CD4-positive, alpha-beta T cell (primary cell): ENCODE measurements around the gene OR8B4. TPM values are rescaled to one million over a fixed set of nuclear protein-coding genes. Genes with fewer than 3 reads are reported as not detected.

Experiments used
- ATAC-seq: fragments of 200-7000 bp; cut with Tn5 transposase; one replicate; pipeline ENCODE4 v1.10.0; 2022; ENCODE audit warnings: mild to moderate bottlenecking; ENCODE audit not compliant: poor library complexity
- CTCF ChIA-PET: fragments of 350-600 bp; sonication (Branson Sonifier 250); formaldehyde crosslinking; loops from one replicate; lab custom pipeline; 2021; ENCODE audit warnings: antibody characterized with exemption, inconsistent platforms; lab: Charles Lee
- POLR2A ChIA-PET: fragments of 350-600 bp; sonication (Branson Sonifier 250); formaldehyde crosslinking; loops from one replicate; lab custom pipeline; 2021; ENCODE audit warnings: antibody characterized with exemption, inconsistent platforms; lab: Charles Lee
- DNase-seq, 14 experiments: peaks; one replicate each; pipeline ENCODE4 v3.0.0-alpha.2; 2013 to 2020; ENCODE audit warnings: mixed read lengths in 2 of 14
- H3K27ac ChIP-seq, 2 donors: one replicate each; pipeline versions ENCODE4 v1.5.1 to v1.7.0; 2013; ENCODE audit warnings: low read length in 2 of 2, low read depth in 1 of 2, mild to moderate bottlenecking in 1 of 2
- H3K27me3 ChIP-seq, 2 experiments: 1 replicate in 1 of 2; 2 replicates in 1 of 2; pipeline versions ENCODE4 v1.6.1 to v1.7.0; 2013; ENCODE audit warnings: low read length in 2 of 2, control low read depth in 1 of 2, mild to moderate bottlenecking in 1 of 2, moderate library complexity in 1 of 2; ENCODE audit not compliant: insufficient read depth in 2 of 2, control insufficient read depth in 1 of 2
- H3K36me3 ChIP-seq: one replicate; pipeline ENCODE4 v1.6.1; 2013; ENCODE audit warnings: low read length, control low read depth; ENCODE audit not compliant: insufficient read depth
- H3K4me1 ChIP-seq: one replicate; pipeline ENCODE4 v1.6.1; 2013; ENCODE audit warnings: low read length, control low read depth; ENCODE audit not compliant: insufficient read depth
- H3K4me3 ChIP-seq: one replicate; pipeline ENCODE4 v1.5.1; 2013; ENCODE audit warnings: mild to moderate bottlenecking, low read length, moderate library complexity
- H3K9me3 ChIP-seq, 2 experiments: 1 replicate in 1 of 2; 2 replicates in 1 of 2; pipeline versions ENCODE4 v1.6.1 to v1.7.0; 2013; ENCODE audit warnings: low read length in 2 of 2, mild to moderate bottlenecking in 2 of 2, control low read depth in 1 of 2, moderate library complexity in 1 of 2; ENCODE audit not compliant: control insufficient read depth in 1 of 2, insufficient read depth in 1 of 2
- H3K27ac Mint-ChIP-seq: one replicate; pipeline ENCODE4 v1.8.0; 2020; ENCODE audit warnings: mixed read lengths
- H3K27me3 Mint-ChIP-seq: one replicate; pipeline ENCODE4 v1.8.0; 2021; ENCODE audit warnings: mixed read lengths
- H3K36me3 Mint-ChIP-seq: one replicate; pipeline ENCODE4 v1.8.0; 2021; ENCODE audit warnings: low read depth, mixed read lengths
- H3K4me1 Mint-ChIP-seq: one replicate; pipeline ENCODE4 v1.8.0; 2021; ENCODE audit warnings: low read depth, mixed read lengths
- H3K4me3 Mint-ChIP-seq: one replicate; pipeline ENCODE4 v1.8.0; 2020; ENCODE audit warnings: mild to moderate bottlenecking, mixed read lengths
- H3K9me3 Mint-ChIP-seq: one replicate; pipeline ENCODE4 v1.8.0; 2020; ENCODE audit warnings: mixed read lengths
- CTCF ChIP-seq: fragments of 200-600 bp; IDR thresholded peaks from one replicate; pipeline ENCODE4 v1.8.0; 2022; ENCODE audit warnings: antibody characterized with exemption, mild to moderate bottlenecking
- intact Hi-C, 2 experiments: fragments of 100-400 bp; cut with DNase I in 1 of 2; cut with micrococcal nuclease in 1 of 2; formaldehyde crosslinking; loops; one replicate each; pipeline versions ENCODE4 v1.15.1 to v1.9.0; 2023 to 2025; cut with DNase I, micrococcal nuclease
- total RNA-seq, 174 experiments: library from RNA in 2 of 174; stranded (reverse) in 2 of 174; gene quantifications; one replicate each; pipeline ENCODE4 v1.2.3 and lab custom pipeline; 2021 to 2026

OR8B4 gene
- total RNA-seq, 2 experiments from 2014 or later, result not detected

- no peaks in the 10 kb centered on the region for H3K36me3 ChIP-seq
- H3K27me3 ChIP-seq, result no peaks in the 10 kb centered on the region
- H3K4me1 ChIP-seq, result no peaks in the 10 kb centered on the region
- H3K27ac ChIP-seq, result no peak overlapping the region
- DNase-seq, result no peak
- intact Hi-C loops, result no loop called here
- Mint-ChIP-seq H3K36me3 (no peaks in the 10 kb centered on the region), H3K27me3 (peaks cover 29% of the 10 kb centered on the region), H3K27ac (no peak overlapping the region), H3K4me3 (no peak overlapping the region), H3K4me1 (no peaks in the 10 kb centered on the region), H3K9me3 (peaks cover 4% of the 10 kb centered on the region)
- ChIA-PET CTCF (no interaction called here), POLR2A (no interaction called here)
- no peak overlapping the region for H3K4me3 ChIP-seq
- H3K9me3 ChIP-seq, result peaks cover 0 to 4% of the 10 kb centered on the region in 2 experiments
- no peak for ATAC-seq
- no peak for TF ChIP-seq CTCF
Measured at GRCh38 chr11:124441081-124441480, 16.4 kb upstream of the OR8B4 start.

- POLR2A ChIA-PET, result no interaction called here
- no peak overlapping the region for H3K4me3 Mint-ChIP-seq
- no peaks in the 10 kb centered on the region for H3K4me1 Mint-ChIP-seq
- H3K36me3 Mint-ChIP-seq, result no peaks in the 10 kb centered on the region
- Histone ChIP-seq H3K4me1 (no peaks in the 10 kb centered on the region), H3K27ac (no peak overlapping the region), H3K4me3 (no peak overlapping the region), H3K27me3 (no peaks in the 10 kb centered on the region), H3K36me3 (no peaks in the 10 kb centered on the region), H3K9me3 (peaks cover 0 to 4% of the 10 kb centered on the region in 2 experiments)
- no peak for ATAC-seq
- DNase-seq, result no peak
- intact Hi-C loops, result no loop called here
- H3K9me3 Mint-ChIP-seq, result peaks cover 4% of the 10 kb centered on the region
- no peak overlapping the region for H3K27ac Mint-ChIP-seq
- no peak for TF ChIP-seq CTCF
- peaks cover 34% of the 10 kb centered on the region for H3K27me3 Mint-ChIP-seq
- CTCF ChIA-PET, result no interaction called here
Measured at GRCh38 chr11:124440608-124441007, 15.9 kb upstream of the OR8B4 start.

DNA sequence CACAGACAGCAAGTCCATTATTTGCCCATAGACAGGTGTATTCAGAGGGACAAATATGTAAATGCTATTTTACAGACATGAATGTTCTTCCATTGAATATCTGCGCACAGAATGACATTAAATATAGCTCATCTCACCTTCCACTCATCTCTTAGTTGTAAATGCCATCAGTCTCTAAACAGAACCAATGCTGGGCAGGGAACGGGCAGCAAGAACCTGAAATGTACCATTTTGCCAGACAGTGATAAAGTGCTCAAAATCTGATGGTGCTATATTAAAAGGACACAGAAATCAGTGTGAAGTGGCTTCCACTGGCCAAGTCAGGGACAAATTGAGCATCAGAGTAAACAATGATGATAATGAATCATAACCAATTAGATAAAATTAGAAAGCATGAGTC is 10.0 kb upstream of the OR8B4 start:
- Mint-ChIP-seq H3K9me3 (peaks cover 4% of the 10 kb centered on the region), H3K36me3 (no peaks in the 10 kb centered on the region), H3K4me3 (no peak overlapping the region), H3K4me1 (no peaks in the 10 kb centered on the region), H3K27me3 (peaks cover 29% of the 10 kb centered on the region), H3K27ac (no peak overlapping the region)
- Histone ChIP-seq H3K27me3 (no peaks in the 10 kb centered on the region), H3K36me3 (no peaks in the 10 kb centered on the region), H3K27ac (no peak overlapping the region), H3K9me3 (peaks cover 0 to 4% of the 10 kb centered on the region in 2 experiments), H3K4me1 (no peaks in the 10 kb centered on the region), H3K4me3 (no peak overlapping the region)
- intact Hi-C loops, result no loop called here
- POLR2A ChIA-PET, result no interaction called here
- no peak for ATAC-seq
- no peak for DNase-seq
- CTCF ChIA-PET, result no interaction called here
- no peak for TF ChIP-seq CTCF
